DOHH2 (cell line): ENCODE measurements around the gene ZNF324.

Experiments used
- H3F3A ChIP-seq: fragments of 200-600 bp; sonication (generic), shearing (Covaris generic); 2 replicates; pipeline ENCODE4 v1.6.0; 2016; ENCODE audit warnings: antibody characterized with exemption, mild to moderate bottlenecking; ENCODE audit not compliant: control insufficient read depth, insufficient read depth
- H3K27ac ChIP-seq: fragments of 200-600 bp; sonication (generic); 2 replicates; pipeline ENCODE4 v1.5.1; 2014; ENCODE audit warnings: low read depth, mild to moderate bottlenecking, low read length, moderate library complexity
- H3K27me3 ChIP-seq: fragments of 200-600 bp; sonication (generic); 2 replicates; pipeline ENCODE4 v1.6.1; 2014; ENCODE audit warnings: mild to moderate bottlenecking, low read length, mixed read lengths; ENCODE audit not compliant: control insufficient read depth
- H3K36me3 ChIP-seq: fragments of 200-600 bp; sonication (generic); 2 replicates; pipeline ENCODE4 v1.6.1; 2014; ENCODE audit warnings: mild to moderate bottlenecking, low read length, moderate library complexity, mixed read lengths; ENCODE audit not compliant: control insufficient read depth
- H3K4me1 ChIP-seq: fragments of 200-600 bp; sonication (generic); 2 replicates; pipeline ENCODE4 v1.6.1; 2014; ENCODE audit warnings: mild to moderate bottlenecking, low read length, mixed read lengths; ENCODE audit not compliant: control insufficient read depth
- H3K4me2 ChIP-seq: fragments of 200-600 bp; sonication (generic); 2 replicates; pipeline ENCODE4 v1.6.0; 2014; ENCODE audit warnings: mild to moderate bottlenecking, low read length, moderate library complexity
- H3K4me3 ChIP-seq: fragments of 200-600 bp; sonication (generic); 2 replicates; pipeline ENCODE4 v1.5.1; 2014; ENCODE audit warnings: mild to moderate bottlenecking, low read length, mixed read lengths
- H3K79me2 ChIP-seq: fragments of 200-600 bp; sonication (generic); 2 replicates; pipeline ENCODE4 v1.6.1; 2014; ENCODE audit warnings: mild to moderate bottlenecking, low read length, mixed read lengths; ENCODE audit not compliant: control insufficient read depth
- H3K9me2 ChIP-seq: fragments of 200-600 bp; sonication (generic); replicated peaks from 2 replicates; pipeline ENCODE4 v1.6.1; 2014; ENCODE audit warnings: mild to moderate bottlenecking, low read length, mixed read lengths; ENCODE audit not compliant: control insufficient read depth
- H3K9me3 ChIP-seq: fragments of 200-600 bp; sonication (generic); 2 replicates; pipeline ENCODE4 v1.6.1; 2014; ENCODE audit warnings: antibody characterized with exemption, low read length, mixed read lengths; ENCODE audit not compliant: control insufficient read depth, insufficient read depth
- H4K20me1 ChIP-seq: fragments of 200-600 bp; sonication (generic); 2 replicates; pipeline ENCODE4 v1.6.0; 2014; ENCODE audit warnings: low read depth, mild to moderate bottlenecking, antibody characterized with exemption, low read length, moderate library complexity; ENCODE audit not compliant: control insufficient read depth, insufficient read depth
- CTCF ChIP-seq: fragments of 200-600 bp; sonication (generic); IDR thresholded peaks from one replicate; pipeline ENCODE4 v1.5.1; 2014; ENCODE audit warnings: antibody characterized with exemption, mild to moderate bottlenecking, low read depth, low read length; ENCODE audit not compliant: poor library complexity, severe bottlenecking
- EZH2phosphoT487 ChIP-seq: fragments of 200-600 bp; sonication (generic); IDR thresholded peaks from 2 replicates; pipeline ENCODE4 v1.6.1; 2017; ENCODE audit warnings: borderline replicate concordance, mild to moderate bottlenecking, antibody characterized with exemption, low read length, moderate library complexity, mixed read lengths

The ZNF324 gene

GRCh38 chr19:58455306-58455705 is 11.6 kb upstream of the ZNF324 start:
- H3F3A ChIP-seq: no peaks in the 10 kb centered on the region
- no peaks in the 10 kb centered on the region for H4K20me1 ChIP-seq
- no peak for TF ChIP-seq CTCF
- TF ChIP-seq EZH2phosphoT487: no peak
- H3K27me3 ChIP-seq: peaks cover 7% of the 10 kb centered on the region
- H3K9me2 ChIP-seq: no peaks in the 10 kb centered on the region
- peaks cover 23% of the 10 kb centered on the region for H3K36me3 ChIP-seq
- H3K79me2 ChIP-seq: peaks cover 6% of the 10 kb centered on the region
- no peak overlapping the region for H3K27ac ChIP-seq
- H3K9me3 ChIP-seq: 0 out of 2 replicates have a peak, but pooled peaks cover 3% of the 10 kb centered on the region
- peaks cover 14% of the 10 kb centered on the region for H3K4me1 ChIP-seq
- no peak overlapping the region for H3K4me3 ChIP-seq
- H3K4me2 ChIP-seq: no peak overlapping the region

- peaks cover 6% of the 10 kb centered on the region for H3K79me2 ChIP-seq
- peaks cover under 1% of the 10 kb centered on the region for H3K27me3 ChIP-seq
- no peaks in the 10 kb centered on the region for H3K9me3 ChIP-seq
- H3K27ac ChIP-seq: no peak overlapping the region
- H3K4me2 ChIP-seq: no peak overlapping the region
- peaks cover 23% of the 10 kb centered on the region for H3K36me3 ChIP-seq
- no peaks in the 10 kb centered on the region for H3F3A ChIP-seq
- no peaks in the 10 kb centered on the region for H4K20me1 ChIP-seq
- peaks cover 8% of the 10 kb centered on the region for H3K4me1 ChIP-seq
- no peak overlapping the region for H3K4me3 ChIP-seq
- TF ChIP-seq EZH2phosphoT487: no peak
- no peak for TF ChIP-seq CTCF
- no peaks in the 10 kb centered on the region for H3K9me2 ChIP-seq
Measured at GRCh38 chr19:58456111-58456510, 10.8 kb upstream of the ZNF324 start.

- H3K27me3 ChIP-seq: no peaks in the 10 kb centered on the region
- no peak for TF ChIP-seq CTCF
- TF ChIP-seq EZH2phosphoT487: no peak
- H3K36me3 ChIP-seq: peaks cover 11% of the 10 kb centered on the region
- no peak overlapping the region for H3K4me3 ChIP-seq
- no peaks in the 10 kb centered on the region for H4K20me1 ChIP-seq
- no peaks in the 10 kb centered on the region for H3K79me2 ChIP-seq
- H3K9me2 ChIP-seq: no peaks in the 10 kb centered on the region
- H3F3A ChIP-seq: peaks cover 3% of the 10 kb centered on the region; the same call in 1 of the 2 replicates
- H3K27ac ChIP-seq: no peak overlapping the region
- peaks cover 8% of the 10 kb centered on the region for H3K4me1 ChIP-seq
- H3K4me2 ChIP-seq: no peak overlapping the region
- no peaks in the 10 kb centered on the region for H3K9me3 ChIP-seq
Measured at GRCh38 chr19:58460039-58460438, 6.8 kb upstream of the ZNF324 start.
